Measurements from ENCODE around the gene MVB12B. TPM values are rescaled to one million over a fixed set of nuclear protein-coding genes. Genes with fewer than 3 reads are reported as not detected.
A peak's percentile ranks its signal among the peaks of the same experiment; 100 is the strongest.

The MVB12B gene
- total RNA-seq, 1 donor from 2014 or later = 47.8 TPM

DNA sequence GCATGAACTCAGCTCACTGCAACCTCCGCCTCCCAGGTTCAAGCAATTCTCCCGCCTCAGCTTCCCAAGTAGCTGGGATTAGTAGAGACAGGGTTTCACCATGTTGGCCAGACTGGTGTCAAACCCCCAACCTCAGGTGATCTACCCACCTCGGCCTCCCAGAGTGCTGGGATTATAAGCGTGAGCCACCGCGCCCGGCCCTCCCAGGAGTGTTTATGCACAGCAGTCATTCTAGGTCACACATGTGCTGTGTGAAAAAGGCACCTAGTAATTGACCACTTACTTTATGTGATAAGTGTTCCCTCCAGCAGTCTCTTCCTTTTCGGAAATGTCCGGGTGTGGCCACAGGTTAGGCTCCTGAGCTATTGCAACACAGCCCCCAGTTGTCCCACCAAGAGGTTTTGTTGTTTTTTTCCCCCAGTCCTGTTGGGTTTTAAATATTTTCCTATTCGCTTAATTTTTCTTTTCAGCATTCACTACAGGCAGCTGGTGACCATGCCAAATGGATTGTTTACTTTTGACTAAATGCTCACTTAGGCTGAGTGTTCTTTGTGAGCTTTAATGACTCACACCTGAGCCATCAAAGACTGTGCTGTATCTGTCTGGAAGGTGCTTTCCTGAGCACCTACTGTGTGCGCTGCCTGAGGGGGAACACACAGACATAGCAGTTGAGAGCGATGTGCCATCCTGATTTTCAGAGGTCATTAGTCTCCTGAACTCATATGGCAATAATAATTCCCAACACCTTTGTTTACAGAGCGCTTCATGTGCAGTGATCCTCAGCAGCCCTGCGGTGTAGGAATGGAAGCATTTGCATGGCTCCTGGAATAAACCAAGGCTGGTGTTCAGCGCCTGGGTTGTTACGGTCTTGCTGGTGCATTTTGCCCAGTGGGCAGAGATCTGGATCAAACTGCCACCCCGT lies 94.3 kb downstream of the MVB12B start:
- no peak overlapping the region for H3K27ac ChIP-seq

DNA sequence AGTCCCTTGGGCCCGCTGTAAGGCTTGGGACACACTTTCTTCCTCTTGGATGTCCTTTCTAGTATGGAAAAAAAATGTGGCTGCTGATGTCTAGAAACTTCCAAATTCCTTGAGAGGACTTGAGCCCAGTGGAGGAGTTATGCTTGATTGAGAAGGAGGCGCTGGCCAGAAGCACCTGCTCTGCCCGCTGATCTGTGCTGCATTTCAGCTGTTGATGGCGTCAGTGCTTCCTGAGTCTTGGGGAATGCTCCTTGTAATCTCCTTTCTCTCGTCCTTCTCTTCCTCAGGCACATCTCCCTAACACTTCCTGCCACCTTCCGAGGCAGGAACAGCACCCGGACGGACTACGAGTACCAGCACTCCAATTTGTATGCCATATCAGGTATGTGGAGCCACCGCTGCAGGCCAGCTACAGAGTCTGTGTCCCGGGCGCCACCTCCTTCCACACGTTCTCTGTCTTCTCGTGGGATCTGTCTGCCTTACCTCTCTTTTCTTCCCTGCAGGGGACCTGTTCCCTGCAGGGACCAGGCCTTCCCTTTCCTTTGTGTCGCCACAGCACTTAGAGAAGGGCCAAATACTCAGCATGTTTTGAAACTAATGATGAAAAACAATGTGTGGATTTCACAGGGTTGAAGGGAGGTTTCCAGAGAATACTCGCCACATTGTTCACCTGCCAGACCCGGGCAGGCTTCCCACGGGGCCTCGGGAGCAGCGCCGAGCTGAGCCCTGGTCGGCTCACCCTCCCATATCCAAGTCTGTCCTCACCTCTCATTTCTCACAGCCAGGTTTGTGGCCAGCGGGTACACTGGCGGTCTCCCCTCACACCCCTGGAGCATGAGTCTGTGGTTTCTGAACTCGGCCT lies 95.2 kb downstream of the MVB12B start:
- DNase-seq = no peak
- H3K27ac ChIP-seq = no peak overlapping the region
- intact Hi-C loops (cut with DNase I) = no loop called here
- H3K27me3 ChIP-seq (ENCODE audit: low read depth) = no peaks in the 10 kb centered on the region
- peaks cover 45% of the 10 kb centered on the region for H3K36me3 ChIP-seq
- peaks cover 16% of the 10 kb centered on the region for H3K4me1 ChIP-seq
- ATAC-seq = no peak
- TF ChIP-seq, protein P1, sequence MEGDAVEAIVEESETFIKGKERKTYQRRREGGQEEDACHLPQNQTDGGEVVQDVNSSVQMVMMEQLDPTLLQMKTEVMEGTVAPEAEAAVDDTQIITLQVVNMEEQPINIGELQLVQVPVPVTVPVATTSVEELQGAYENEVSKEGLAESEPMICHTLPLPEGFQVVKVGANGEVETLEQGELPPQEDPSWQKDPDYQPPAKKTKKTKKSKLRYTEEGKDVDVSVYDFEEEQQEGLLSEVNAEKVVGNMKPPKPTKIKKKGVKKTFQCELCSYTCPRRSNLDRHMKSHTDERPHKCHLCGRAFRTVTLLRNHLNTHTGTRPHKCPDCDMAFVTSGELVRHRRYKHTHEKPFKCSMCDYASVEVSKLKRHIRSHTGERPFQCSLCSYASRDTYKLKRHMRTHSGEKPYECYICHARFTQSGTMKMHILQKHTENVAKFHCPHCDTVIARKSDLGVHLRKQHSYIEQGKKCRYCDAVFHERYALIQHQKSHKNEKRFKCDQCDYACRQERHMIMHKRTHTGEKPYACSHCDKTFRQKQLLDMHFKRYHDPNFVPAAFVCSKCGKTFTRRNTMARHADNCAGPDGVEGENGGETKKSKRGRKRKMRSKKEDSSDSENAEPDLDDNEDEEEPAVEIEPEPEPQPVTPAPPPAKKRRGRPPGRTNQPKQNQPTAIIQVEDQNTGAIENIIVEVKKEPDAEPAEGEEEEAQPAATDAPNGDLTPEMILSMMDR (IDR thresholded peaks at IDR 0.05) = no peak
- H3K4me3 ChIP-seq = no peak overlapping the region
- no peaks in the 10 kb centered on the region for H3K9me3 ChIP-seq

More for the DNA sequence above, 94.3 kb downstream of the MVB12B start:
- Histone ChIP-seq H3K36me3 (peaks cover 50% of the 10 kb centered on the region), H3K4me1 (peaks cover 16% of the 10 kb centered on the region), H3K4me3 (no peak overlapping the region), H3K27me3 (ENCODE audit: low read depth) (no peaks in the 10 kb centered on the region), H3K9me3 (no peaks in the 10 kb centered on the region)
- ATAC-seq (peak; percentile 43 to 85), DNase-seq (no peak)
- intact Hi-C loops (cut with DNase I) = no loop called here
- TF ChIP-seq, protein P1 (IDR thresholded peaks at IDR 0.05) = no peak

DNA sequence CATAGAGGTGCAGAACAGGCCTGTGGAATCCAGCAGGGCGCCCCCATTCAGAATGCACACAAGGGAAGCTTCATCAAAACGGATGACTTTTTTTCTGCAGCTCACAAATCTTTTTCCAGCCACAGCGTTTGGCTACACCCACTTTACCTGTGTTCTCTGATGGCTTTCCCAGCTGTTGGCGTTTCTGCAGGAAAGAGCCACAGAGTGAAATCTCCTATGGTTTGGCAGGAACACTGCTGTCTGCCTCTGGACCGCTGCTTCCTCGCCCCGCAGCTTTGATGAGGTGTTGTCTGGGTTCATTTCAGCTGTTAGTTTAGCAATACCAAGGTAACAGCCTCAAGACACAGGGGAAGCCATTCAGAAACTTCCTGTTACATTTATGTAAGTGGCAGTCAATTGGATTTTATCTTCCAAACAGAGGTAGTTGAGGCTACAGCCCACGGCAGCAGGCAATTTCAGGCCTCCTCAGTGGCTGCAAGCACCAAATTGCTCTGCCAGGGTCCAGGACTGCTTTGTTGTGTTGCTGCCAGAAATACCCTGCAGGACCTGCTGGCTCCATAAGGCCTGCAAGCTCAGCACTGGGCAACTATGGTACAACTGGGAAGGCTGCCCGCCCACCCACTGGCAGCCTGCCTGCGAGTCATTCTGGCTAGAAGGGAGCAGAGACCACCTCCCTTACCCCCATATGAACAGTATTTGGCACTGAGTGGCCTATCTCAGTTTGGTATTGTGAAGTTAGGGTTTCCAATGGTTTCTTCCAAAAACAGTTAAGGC lies 96.7 kb downstream of the MVB12B start:
- no peak overlapping the region for H3K27ac ChIP-seq
- DNase-seq = no peak

DNA sequence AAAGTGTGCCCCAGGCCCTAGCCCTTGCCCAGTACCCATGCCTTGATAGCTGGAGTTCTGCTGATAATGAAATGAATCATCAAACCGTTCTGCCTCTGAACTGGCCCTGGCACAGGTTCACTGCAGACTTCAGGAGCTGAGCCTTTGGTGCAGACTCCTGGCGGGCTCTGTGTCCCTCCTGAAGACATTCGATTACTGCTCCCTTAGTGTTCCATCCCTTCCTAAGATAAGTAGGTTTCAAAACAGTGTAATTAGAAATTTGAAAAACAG lies 97.2 kb downstream of the MVB12B start:
- Histone ChIP-seq H3K4me1 (peaks cover 16% of the 10 kb centered on the region), H3K27me3 (ENCODE audit: low read depth) (no peaks in the 10 kb centered on the region), H3K9me3 (no peaks in the 10 kb centered on the region), H3K4me3 (no peak overlapping the region), H3K27ac (no peak overlapping the region), H3K36me3 (peaks cover 42% of the 10 kb centered on the region)
- intact Hi-C loops (cut with DNase I) = no loop called here
- DNase-seq (no peak), ATAC-seq (no peak)
- TF ChIP-seq, protein P1 (IDR thresholded peaks at IDR 0.05) = no peak

More for the DNA sequence above, 96.7 kb downstream of the MVB12B start:
- Histone ChIP-seq H3K27me3 (ENCODE audit: low read depth) (no peaks in the 10 kb centered on the region), H3K4me1 (peaks cover 16% of the 10 kb centered on the region), H3K9me3 (no peaks in the 10 kb centered on the region), H3K36me3 (peaks cover 42% of the 10 kb centered on the region), H3K4me3 (no peak overlapping the region)
- intact Hi-C loops (cut with DNase I) = no loop called here
- no peak for ATAC-seq
- TF ChIP-seq, protein P1 (IDR thresholded peaks at IDR 0.05) = no peak

DNA sequence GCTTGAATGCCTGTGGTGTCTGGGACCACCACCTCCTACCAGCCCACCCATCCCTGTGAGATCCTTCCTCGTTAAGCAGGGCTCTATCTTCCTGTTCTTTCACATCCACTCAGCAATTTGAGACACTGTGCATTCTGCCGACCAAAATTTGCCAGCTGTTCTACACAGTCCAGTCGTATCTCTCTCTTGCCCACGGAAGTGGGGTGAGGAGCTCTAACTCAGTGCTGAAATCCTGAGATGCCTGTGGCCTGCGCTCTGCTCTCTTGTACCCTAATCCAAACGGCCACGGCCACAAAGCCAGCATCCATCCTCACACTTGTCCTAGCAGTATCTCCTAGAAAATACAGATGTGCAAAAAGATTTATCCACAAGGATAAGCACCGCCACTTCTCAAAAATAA lies 97.9 kb downstream of the MVB12B start:
- TF ChIP-seq, protein P1 (IDR thresholded peaks at IDR 0.05) = no peak
- ATAC-seq = no peak
- peaks cover 16% of the 10 kb centered on the region for H3K4me1 ChIP-seq
- no peak for DNase-seq
- H3K9me3 ChIP-seq = no peaks in the 10 kb centered on the region
- H3K27me3 ChIP-seq (ENCODE audit: low read depth) = no peaks in the 10 kb centered on the region
- no peak overlapping the region for H3K27ac ChIP-seq
- peaks cover 42% of the 10 kb centered on the region for H3K36me3 ChIP-seq
- no peak overlapping the region for H3K4me3 ChIP-seq
- intact Hi-C loops (cut with DNase I) = no loop called here
